ENCODE results near the gene PWP2. TPM values are rescaled to one million over a fixed set of nuclear protein-coding genes. Genes with fewer than 3 reads are reported as not detected.

Gene PWP2
- total RNA-seq = 16.1 TPM

DNA sequence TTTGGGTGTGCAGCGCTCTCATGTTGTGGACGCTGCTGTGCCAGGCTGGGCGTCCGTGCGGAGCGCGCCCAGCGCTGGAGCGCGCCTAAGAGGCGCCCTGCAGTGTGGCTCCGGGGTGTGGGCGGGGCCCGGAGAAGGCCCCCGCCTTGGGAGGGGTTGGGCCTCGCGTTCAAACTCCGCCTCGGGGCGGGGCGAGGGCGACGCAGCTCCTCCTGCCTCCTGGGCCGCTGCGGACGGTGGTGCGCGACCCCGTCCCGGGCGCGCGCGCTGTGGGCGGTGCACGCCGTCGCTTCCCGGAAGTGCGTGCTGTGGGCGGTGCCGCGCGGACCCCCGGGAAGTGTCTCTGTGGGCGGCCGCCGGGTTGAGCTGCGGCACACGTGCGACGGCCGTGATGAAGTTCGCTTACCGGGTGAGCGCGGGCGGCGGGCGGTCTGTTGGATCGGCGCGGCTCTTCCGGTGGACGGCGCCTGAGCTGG, at the start of gene PWP2:
TSS of gene PWP2 (plus strand) at position 374 of the 476 bp plus-strand sequence. CDS start at position 392, 18 bp downstream.

Other genes starting within 250 kb of the PWP2 start
- 44.7 TPM for gene AGPAT3, start 242.2 kb upstream of the PWP2 start, total RNA-seq
- gene TRAPPC10, start 95.1 kb upstream of the PWP2 start, total RNA-seq = 44.8 TPM
- 52.8 TPM for gene GATD3, start 26.3 kb downstream of the PWP2 start, total RNA-seq
- gene ICOSLG, start 133.5 kb downstream of the PWP2 start, total RNA-seq = 4.5 TPM
- not detected for gene DNMT3L, start 154.5 kb downstream of the PWP2 start, total RNA-seq
- gene AIRE, start 178.5 kb downstream of the PWP2 start, total RNA-seq = 0.70 TPM
- gene PFKL, start 192.7 kb downstream of the PWP2 start, total RNA-seq = 203 TPM
- 25.2 TPM for gene CFAP410, start 232.0 kb downstream of the PWP2 start, total RNA-seq
- gene TRPM2, start 246.2 kb downstream of the PWP2 start, total RNA-seq = 3.2 TPM